ENCODE results near the gene ATAD1.

ATAD1 gene

GRCh38 chr10:87790185-87790584, 27.8 kb downstream of the ATAD1 start:
- H4K20me1 ChIP-seq (ENCODE audit: control insufficient read depth, insufficient read depth, low read depth, low read length) = no peaks in the 10 kb centered on the region
- H3K36me3 ChIP-seq (ENCODE audit: control insufficient read depth, low read length) = peaks cover 80% of the 10 kb centered on the region
- no peaks in the 10 kb centered on the region for H3F3A ChIP-seq (ENCODE audit: control insufficient read depth, insufficient read depth)
- TF ChIP-seq EZH2phosphoT487 (IDR thresholded peaks at IDR 0.05; ENCODE audit: borderline replicate concordance, low read length) = no peak
- H3K27ac ChIP-seq (ENCODE audit: low read depth, low read length) = no peak overlapping the region
- no peaks in the 10 kb centered on the region for H3K4me1 ChIP-seq (ENCODE audit: control insufficient read depth, low read length)
- no peak overlapping the region for H3K4me2 ChIP-seq (ENCODE audit: low read length)
- peaks cover 31% of the 10 kb centered on the region for H3K79me2 ChIP-seq (ENCODE audit: control insufficient read depth, low read length)
- no peaks in the 10 kb centered on the region for H3K9me3 ChIP-seq (ENCODE audit: control insufficient read depth, insufficient read depth, low read length)
- H3K9me2 ChIP-seq (replicated peaks; ENCODE audit: control insufficient read depth, low read length) = no peaks in the 10 kb centered on the region
- no peak overlapping the region for H3K4me3 ChIP-seq (ENCODE audit: low read length)
- no peaks in the 10 kb centered on the region for H3K27me3 ChIP-seq (ENCODE audit: control insufficient read depth, low read length)

- Histone ChIP-seq H4K20me1 (ENCODE audit: control insufficient read depth, insufficient read depth, low read depth, low read length) (no peaks in the 10 kb centered on the region), H3K9me2 (replicated peaks; ENCODE audit: control insufficient read depth, low read length) (no peaks in the 10 kb centered on the region), H3K4me1 (ENCODE audit: control insufficient read depth, low read length) (no peaks in the 10 kb centered on the region), H3K79me2 (ENCODE audit: control insufficient read depth, low read length) (0 out of 2 replicates have a peak, but pooled peaks cover 3% of the 10 kb centered on the region), H3K4me2 (ENCODE audit: low read length) (no peak overlapping the region), H3K27ac (ENCODE audit: low read depth, low read length) (no peak overlapping the region), H3K4me3 (ENCODE audit: low read length) (no peak overlapping the region), H3F3A (ENCODE audit: control insufficient read depth, insufficient read depth) (no peaks in the 10 kb centered on the region), H3K36me3 (ENCODE audit: control insufficient read depth, low read length) (peaks cover 75% of the 10 kb centered on the region), H3K9me3 (ENCODE audit: control insufficient read depth, insufficient read depth, low read length) (no peaks in the 10 kb centered on the region), H3K27me3 (ENCODE audit: control insufficient read depth, low read length) (no peaks in the 10 kb centered on the region)
- TF ChIP-seq CTCF (IDR thresholded peaks at IDR 0.05; ENCODE audit: low read depth, low read length, poor library complexity, severe bottlenecking) (no peak), EZH2phosphoT487 (IDR thresholded peaks at IDR 0.05; ENCODE audit: borderline replicate concordance, low read length) (no peak)
These were observed 31.6 kb downstream of the ATAD1 start for GRCh38 chr10:87786421-87786820.

- peaks cover 71% of the 10 kb centered on the region for H3K36me3 ChIP-seq (ENCODE audit: control insufficient read depth, low read length)
- H3F3A ChIP-seq (ENCODE audit: control insufficient read depth, insufficient read depth) = no peaks in the 10 kb centered on the region; the same call in 1 of the 2 replicates
- no peak overlapping the region for H3K27ac ChIP-seq (ENCODE audit: low read depth, low read length)
- H3K9me2 ChIP-seq (replicated peaks; ENCODE audit: control insufficient read depth, low read length) = no peaks in the 10 kb centered on the region
- H3K79me2 ChIP-seq (ENCODE audit: control insufficient read depth, low read length) = peaks cover 22% of the 10 kb centered on the region
- TF ChIP-seq EZH2phosphoT487 (IDR thresholded peaks at IDR 0.05; ENCODE audit: borderline replicate concordance, low read length) = no peak
- no peak for TF ChIP-seq CTCF (IDR thresholded peaks at IDR 0.05; ENCODE audit: low read depth, low read length, poor library complexity, severe bottlenecking)
- H3K4me1 ChIP-seq (ENCODE audit: control insufficient read depth, low read length) = no peaks in the 10 kb centered on the region
- no peak overlapping the region for H3K4me2 ChIP-seq (ENCODE audit: low read length)
- H4K20me1 ChIP-seq (ENCODE audit: control insufficient read depth, insufficient read depth, low read depth, low read length) = no peaks in the 10 kb centered on the region
- no peaks in the 10 kb centered on the region for H3K9me3 ChIP-seq (ENCODE audit: control insufficient read depth, insufficient read depth, low read length)
- H3K27me3 ChIP-seq (ENCODE audit: control insufficient read depth, low read length) = no peaks in the 10 kb centered on the region
- no peak overlapping the region for H3K4me3 ChIP-seq (ENCODE audit: low read length)
These were observed 35.3 kb downstream of the ATAD1 start for GRCh38 chr10:87782721-87783120.

GRCh38 chr10:87781545-87781944, 36.5 kb downstream of the ATAD1 start:
- Histone ChIP-seq H3K27me3 (ENCODE audit: control insufficient read depth, low read length) (no peaks in the 10 kb centered on the region), H4K20me1 (ENCODE audit: control insufficient read depth, insufficient read depth, low read depth, low read length) (no peaks in the 10 kb centered on the region), H3K4me1 (ENCODE audit: control insufficient read depth, low read length) (no peaks in the 10 kb centered on the region), H3K4me3 (ENCODE audit: low read length) (no peak overlapping the region), H3K9me2 (replicated peaks; ENCODE audit: control insufficient read depth, low read length) (no peaks in the 10 kb centered on the region), H3K9me3 (ENCODE audit: control insufficient read depth, insufficient read depth, low read length) (no peaks in the 10 kb centered on the region), H3F3A (ENCODE audit: control insufficient read depth, insufficient read depth) (no peaks in the 10 kb centered on the region; the same call in 1 of the 2 replicates), H3K27ac (ENCODE audit: low read depth, low read length) (no peak overlapping the region), H3K4me2 (ENCODE audit: low read length) (no peak overlapping the region), H3K36me3 (ENCODE audit: control insufficient read depth, low read length) (peaks cover 75% of the 10 kb centered on the region), H3K79me2 (ENCODE audit: control insufficient read depth, low read length) (peaks cover 22% of the 10 kb centered on the region)
- TF ChIP-seq EZH2phosphoT487 (IDR thresholded peaks at IDR 0.05; ENCODE audit: borderline replicate concordance, low read length) (no peak), CTCF (IDR thresholded peaks at IDR 0.05; ENCODE audit: low read depth, low read length, poor library complexity, severe bottlenecking) (no peak)
